GM18867 (cell line): ENCODE data around the gene TMEM132C.

Experiments
- ATAC-seq: cut with Tn5 transposase; IDR thresholded peaks from one replicate; pipeline ENCODE4 v1.9.1; 2021; ENCODE audit warnings: mild to moderate bottlenecking, moderate library complexity; ENCODE audit not compliant: unreplicated experiment

TMEM132C gene

GRCh38 chr12:128402486-128403243 lies 135.7 kb downstream of the TMEM132C start:
- ATAC-seq = no peak

DNA sequence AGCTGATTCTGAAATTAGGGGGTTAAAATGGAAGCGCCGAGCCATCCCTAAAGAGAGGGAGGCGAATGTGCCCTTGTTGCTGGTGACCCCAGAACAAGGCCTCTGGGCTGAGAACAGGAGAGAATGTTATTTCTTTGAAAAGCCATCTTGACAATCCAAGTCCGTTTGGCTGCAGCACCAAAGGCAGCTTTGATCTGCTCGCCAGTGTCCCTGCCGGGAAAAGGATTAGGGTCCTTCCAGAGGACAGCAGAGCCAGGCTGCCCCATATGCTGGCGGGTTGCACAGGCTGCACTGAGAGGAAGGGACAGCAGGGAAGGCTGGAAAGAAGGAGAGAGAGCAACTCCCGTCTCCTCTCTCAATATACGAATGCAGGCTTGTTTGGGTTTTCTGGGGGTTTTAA lies 141.7 kb downstream of the TMEM132C start:
- no peak for ATAC-seq

DNA sequence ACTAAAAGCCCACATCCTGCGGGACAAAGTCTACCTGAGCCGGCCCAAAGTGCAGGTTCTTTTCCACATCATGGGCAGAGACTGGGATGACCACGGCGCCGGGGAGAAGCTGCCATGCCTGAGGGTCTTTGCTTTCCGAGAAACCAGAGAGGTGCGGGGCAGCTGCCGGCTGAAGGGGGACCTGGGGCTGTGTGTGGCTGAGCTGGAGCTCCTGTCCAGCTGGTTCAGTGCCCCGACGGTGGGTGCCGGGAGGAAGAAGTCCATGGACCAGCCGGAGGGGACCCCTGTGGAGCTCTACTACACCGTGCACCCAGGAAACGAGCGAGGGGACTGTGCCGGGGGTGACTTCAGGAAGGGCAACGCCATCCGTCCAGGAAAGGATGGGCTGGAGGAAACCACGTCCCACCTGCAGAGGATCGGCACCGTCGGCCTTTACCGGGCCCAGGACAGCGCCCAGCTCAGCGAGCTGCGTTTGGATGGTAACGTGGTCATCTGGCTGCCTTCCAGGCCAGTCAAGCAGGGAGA lies 148.1 kb downstream of the TMEM132C start:
- ATAC-seq = no peak

DNA sequence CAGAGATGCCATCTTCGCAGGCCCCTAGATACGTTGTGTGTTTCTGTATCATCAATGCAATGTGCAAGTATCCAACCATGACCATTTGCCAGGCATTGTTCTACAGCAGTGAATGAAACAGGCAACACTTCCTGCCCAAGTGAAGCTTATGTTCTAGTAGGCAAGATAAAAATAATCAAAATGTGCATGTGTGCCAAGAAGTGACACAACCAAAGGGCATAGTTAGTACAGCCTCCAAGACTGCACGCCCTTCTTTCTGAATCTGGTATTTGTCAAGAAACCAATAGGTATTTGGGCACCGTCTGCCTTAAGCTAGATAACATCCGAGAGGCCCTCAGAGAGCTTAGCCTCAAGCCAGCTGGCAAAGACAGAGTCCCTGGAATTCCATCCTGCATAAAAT lies 152.0 kb downstream of the TMEM132C start:
- no peak for ATAC-seq

GRCh38 chr12:128420163-128420562 lies 153.2 kb downstream of the TMEM132C start:
- no peak for ATAC-seq

DNA sequence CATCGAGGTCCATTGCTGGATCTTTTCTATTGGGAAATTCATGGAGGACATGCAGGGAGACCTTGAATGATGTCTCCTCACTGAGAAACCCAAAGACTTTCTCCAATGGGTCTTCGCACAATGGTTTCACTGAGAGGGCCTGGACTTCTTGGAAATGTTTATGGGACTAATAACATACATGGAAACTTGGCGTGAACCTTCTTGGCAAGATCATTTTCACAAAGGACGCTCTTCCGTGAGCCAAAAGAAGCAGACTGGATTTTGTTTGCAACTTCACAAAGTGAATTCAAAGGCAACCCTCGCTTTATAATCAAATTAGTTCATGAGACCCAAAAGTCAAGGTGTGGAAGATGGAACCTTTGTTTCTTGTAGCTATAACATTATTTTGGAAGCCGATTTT lies 154.4 kb downstream of the TMEM132C start:
- no peak for ATAC-seq

DNA sequence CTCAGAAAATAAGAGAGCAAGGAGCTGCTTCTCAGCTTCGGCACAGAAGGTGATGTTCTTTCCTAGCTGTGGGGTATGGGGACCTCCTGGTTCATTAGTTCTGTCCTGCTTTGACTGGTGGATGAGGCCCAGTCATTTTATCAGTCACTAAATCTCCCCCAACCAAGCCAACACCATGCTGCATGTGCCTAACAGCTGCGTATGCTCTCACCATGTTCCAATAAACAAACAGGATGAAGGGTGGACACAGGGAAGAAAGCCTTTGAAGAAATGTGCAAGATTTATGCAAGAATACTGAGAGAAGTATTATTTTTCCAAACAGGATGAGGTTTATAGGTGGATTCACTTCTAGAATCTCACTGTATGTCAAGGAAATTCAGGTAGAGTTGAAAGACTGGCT lies 156.2 kb downstream of the TMEM132C start:
- ATAC-seq = no peak

DNA sequence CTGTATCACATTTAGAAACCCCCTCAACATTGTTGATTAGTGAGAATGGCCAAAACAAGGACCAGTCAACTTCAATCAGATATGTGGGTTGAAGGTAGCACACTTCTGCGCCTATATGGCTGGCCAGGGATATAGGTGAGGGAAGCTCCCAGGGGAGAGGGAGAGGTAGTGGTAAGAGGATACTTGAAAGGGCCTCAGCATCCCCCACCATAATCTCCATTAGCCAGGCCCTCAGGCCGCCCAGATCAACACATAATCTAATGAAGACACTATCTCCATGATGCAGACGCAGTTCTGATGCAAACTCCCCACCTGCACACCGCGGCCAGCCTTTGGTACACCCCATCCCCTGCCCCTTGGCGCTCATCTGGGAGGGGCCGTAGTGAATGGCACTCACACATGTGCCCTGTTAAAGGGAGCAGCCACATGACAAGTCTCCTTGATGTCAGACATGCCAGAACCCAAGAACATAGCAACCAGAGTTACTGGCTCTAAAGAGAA lies 158.0 kb downstream of the TMEM132C start:
- ATAC-seq = no peak

DNA sequence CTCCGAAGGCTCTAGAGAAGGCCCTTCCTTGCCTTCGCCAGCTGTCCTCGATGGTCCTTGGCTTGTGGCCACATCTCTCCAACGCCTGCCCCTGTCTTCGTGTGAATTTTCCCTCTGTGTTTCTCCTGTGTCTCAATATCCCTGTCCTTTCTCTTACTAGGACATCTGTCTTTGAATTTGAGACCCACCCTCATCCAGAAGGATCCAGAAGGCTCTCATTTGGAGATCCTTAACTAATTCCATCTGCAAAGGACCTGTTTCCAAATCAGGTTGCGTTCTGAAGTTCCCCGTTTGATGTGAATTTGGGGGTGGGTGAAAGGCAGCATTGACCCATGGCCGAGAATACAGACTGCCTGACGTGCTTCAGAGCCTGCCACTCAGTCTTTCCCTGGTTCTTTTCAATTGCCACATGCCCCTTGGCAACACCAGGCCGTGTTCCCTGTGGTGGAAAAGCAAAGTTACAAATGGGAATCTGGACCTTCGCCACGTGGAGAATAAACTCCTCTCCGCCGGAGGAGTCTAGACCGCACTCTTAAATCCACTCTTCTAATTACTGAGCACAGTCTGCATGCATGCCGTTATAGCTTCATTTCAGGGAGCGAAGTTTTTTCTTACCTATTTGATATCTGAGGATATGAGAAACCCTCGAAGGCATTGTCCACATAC lies 158.8 kb downstream of the TMEM132C start:
- no peak for ATAC-seq

- no peak for ATAC-seq
Observed at GRCh38 chr12:128426511-128426910, 159.5 kb downstream of the TMEM132C start.

- ATAC-seq = no peak
Observed at GRCh38 chr12:128439796-128440195, 172.8 kb downstream of the TMEM132C start.

- ATAC-seq = no peak
Observed at GRCh38 chr12:128442096-128442495, 175.1 kb downstream of the TMEM132C start.

GRCh38 chr12:128444598-128444997 lies 177.6 kb downstream of the TMEM132C start:
- no peak for ATAC-seq

GRCh38 chr12:128445415-128446127 lies 178.6 kb downstream of the TMEM132C start:
- no peak for ATAC-seq

- ATAC-seq = no peak
Observed at GRCh38 chr12:128449146-128449894, 182.3 kb downstream of the TMEM132C start.

DNA sequence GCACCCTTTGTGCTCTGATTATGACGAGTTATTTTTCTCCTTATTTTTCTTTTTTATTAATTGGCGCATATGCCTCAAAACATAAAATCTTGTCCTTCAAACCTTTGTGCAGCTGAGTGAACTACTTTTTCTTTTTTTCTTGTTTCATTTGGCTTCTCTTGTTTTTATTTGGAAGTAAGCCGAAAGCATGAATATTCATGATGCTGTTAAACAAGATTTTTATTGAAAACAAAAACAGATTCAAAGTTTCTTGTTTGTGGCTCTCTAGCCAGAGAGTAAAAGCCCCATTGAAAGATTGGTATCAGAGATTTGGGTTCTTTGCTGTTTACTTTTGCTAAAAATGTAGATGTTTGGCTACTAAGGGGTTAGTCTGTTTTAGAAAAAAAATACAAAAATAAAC lies 183.8 kb downstream of the TMEM132C start:
- ATAC-seq = no peak

GRCh38 chr12:128455851-128456250 lies 188.9 kb downstream of the TMEM132C start:
- ATAC-seq = no peak

DNA sequence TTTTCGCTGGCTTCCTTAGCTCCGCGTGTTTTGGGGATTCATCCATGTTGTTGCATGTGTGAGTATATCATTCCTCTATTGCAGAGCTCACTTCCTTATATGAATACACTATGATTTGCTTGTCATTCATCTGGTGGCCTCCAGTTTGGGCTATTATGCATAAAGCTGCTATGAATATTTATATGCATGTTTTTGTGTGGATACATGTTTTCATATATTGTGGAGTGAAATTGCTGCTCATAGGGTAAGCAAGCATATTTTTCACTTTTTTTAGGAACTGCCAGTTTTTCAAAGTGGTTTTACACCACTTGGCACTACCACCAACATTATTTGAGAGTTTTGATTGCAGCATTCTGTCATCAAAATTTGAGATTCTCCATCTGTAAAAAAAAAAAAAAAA lies 190.0 kb downstream of the TMEM132C start:
- no peak for ATAC-seq

DNA sequence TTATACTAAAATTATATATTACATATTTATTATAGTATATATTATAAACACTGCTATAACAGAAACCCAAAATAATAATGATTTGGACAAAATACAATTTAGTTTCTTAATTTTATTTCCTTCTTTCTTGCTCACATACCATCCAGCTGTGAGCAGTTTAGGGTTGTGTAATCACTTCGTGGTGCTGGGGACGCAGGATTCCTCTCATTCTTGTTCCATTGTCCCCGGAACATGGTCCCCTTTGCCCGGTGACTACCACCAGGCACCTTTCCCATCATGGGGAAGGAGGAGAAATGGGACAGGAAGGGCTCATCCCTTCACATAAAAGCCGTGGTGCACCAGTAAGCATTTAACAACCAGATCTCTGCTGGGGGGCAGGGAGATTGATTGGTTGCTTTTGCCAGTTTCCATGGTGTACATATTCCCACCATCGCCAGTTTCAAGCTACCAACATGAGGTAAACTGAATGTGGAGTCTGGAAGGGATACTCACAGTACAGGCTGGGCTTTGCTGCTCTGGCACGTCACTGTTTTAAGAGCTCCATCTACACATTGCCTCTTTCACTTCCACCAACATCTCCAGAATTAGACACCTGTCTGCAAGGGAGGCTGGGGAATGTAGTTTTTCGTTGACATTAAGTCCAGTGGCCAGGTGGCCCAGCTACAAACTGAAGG lies 191.5 kb downstream of the TMEM132C start:
- ATAC-seq = no peak

DNA sequence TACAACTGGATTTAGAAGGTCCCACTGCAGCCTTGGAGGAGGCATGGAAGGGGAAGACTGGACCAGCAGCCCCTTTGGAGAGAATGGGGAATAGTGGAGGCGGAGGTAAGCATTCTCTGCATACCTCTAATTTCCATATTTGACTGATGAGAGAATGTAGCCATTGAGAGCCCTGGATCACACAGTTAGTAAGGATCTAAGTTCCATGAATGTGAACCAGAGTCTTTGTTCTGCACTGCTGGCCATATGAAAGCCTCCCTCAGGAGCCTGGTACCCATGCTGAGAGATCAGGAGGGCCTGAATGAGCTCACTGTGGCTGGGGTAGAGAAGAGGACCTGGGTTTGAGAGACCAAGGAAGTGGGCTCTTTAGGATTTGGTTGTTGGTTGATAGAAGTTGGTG lies 192.1 kb downstream of the TMEM132C start:
- ATAC-seq = no peak
